Smooth muscle cell (in vitro differentiated cells): ENCODE results near the gene CALML6. TPM values are rescaled to one million over a fixed set of nuclear protein-coding genes. Genes with fewer than 3 reads are reported as not detected.

ENCODE experiments used
- DNase-seq: peaks from one replicate; lab custom pipeline; 2025; ENCODE audit not compliant: unreplicated experiment; lab: John Stamatoyannopoulos, UW
- H2AFZ ChIP-seq: fragments of 200-600 bp; sonication (generic); 2 replicates; pipeline ENCODE4 v1.6.0; 2016; ENCODE audit warnings: antibody characterized with exemption, low read depth, mild to moderate bottlenecking
- H3F3A ChIP-seq: fragments of 200-600 bp; sonication (generic); 2 replicates; pipeline ENCODE4 v1.6.0; 2017; ENCODE audit warnings: antibody characterized with exemption, low read depth
- H3K27ac ChIP-seq: fragments of 200-600 bp; sonication (generic); 2 replicates; pipeline ENCODE4 v1.5.1; 2016; ENCODE audit warnings: low read depth, mild to moderate bottlenecking
- H3K27me3 ChIP-seq: fragments of 200-600 bp; sonication (generic); 2 replicates; pipeline ENCODE4 v1.6.1; 2016; ENCODE audit warnings: low read depth, mild to moderate bottlenecking
- H3K36me3 ChIP-seq: fragments of 200-600 bp; sonication (generic); 2 replicates; pipeline ENCODE4 v1.5.1; 2016; ENCODE audit warnings: low read depth
- H3K4me1 ChIP-seq: fragments of 200-600 bp; sonication (generic); 2 replicates; pipeline ENCODE4 v1.5.1; 2016; ENCODE audit warnings: low read depth
- H3K4me2 ChIP-seq: fragments of 200-600 bp; sonication (generic); 2 replicates; pipeline ENCODE4 v1.6.0; 2016; ENCODE audit warnings: mild to moderate bottlenecking
- H3K4me3 ChIP-seq: fragments of 200-600 bp; sonication (generic); 2 replicates; pipeline ENCODE4 v1.5.1; 2016; ENCODE audit warnings: mild to moderate bottlenecking
- H3K79me2 ChIP-seq: fragments of 200-600 bp; sonication (generic); 2 replicates; pipeline ENCODE4 v1.6.0; 2016; ENCODE audit warnings: low read depth, mild to moderate bottlenecking
- H3K9ac ChIP-seq: fragments of 200-600 bp; sonication (generic); 2 replicates; pipeline ENCODE4 v1.6.0; 2016; ENCODE audit warnings: low read depth
- H3K9me3 ChIP-seq: fragments of 200-600 bp; sonication (generic); replicated peaks from 2 replicates; pipeline ENCODE4 v1.5.1; 2016; ENCODE audit warnings: low read depth
- H4K20me1 ChIP-seq: fragments of 200-600 bp; sonication (generic); 2 replicates; pipeline ENCODE4 v1.6.0; 2016; ENCODE audit warnings: low read depth
- CTCF ChIP-seq: fragments of 200-600 bp; sonication (generic); IDR thresholded peaks from 2 replicates; pipeline ENCODE4 v1.5.1; 2017; ENCODE audit warnings: borderline replicate concordance, mild to moderate bottlenecking, antibody characterized with exemption; ENCODE audit not compliant: insufficient read depth, poor library complexity, severe bottlenecking
- WGBS: methylation state at CpG from one replicate; pipeline ENCODE4 v1.1.7; 2016; ENCODE audit warnings: low lambda C conversion rate; 5-methylcytosine and 5-hydroxymethylcytosine counted together
- polyA plus RNA-seq: library from polyadenylated mRNA; unstranded; fragments of >200 nt; fragmentation: Nextera tagmentation; extraction: Ambion mirVana; gene quantifications from 2 replicates; pipeline ENCODE4 v1.2.1, GENCODE V29; 2016
- total RNA-seq: library from RNA; depleted of rRNA; stranded (reverse); fragments of >200 nt; gene quantifications from 2 replicates; pipeline ENCODE4 v1.2.3, GENCODE V29; 2014

The CALML6 gene
- total RNA-seq = 1.3 TPM in 1 of 2 replicates, not detected in the other
- polyA plus RNA-seq = 0.18 and 0.46 TPM in 2 replicates

- H3K4me2 ChIP-seq = no peak within 1 kb of the TSS
Measured at GRCh38 chr1:1914971-1915692, at the start of gene CALML6. TSS of gene CALML6 (plus strand) at chr1:1915260. CDS start at chr1:1915281, 21 bp downstream.

GRCh38 chr1:1867164-1867563 lies 47.9 kb upstream of the CALML6 start:
- Histone ChIP-seq H3F3A (peaks cover 22% of the 10 kb centered on the region), H3K27ac (no peak overlapping the region), H3K27me3 (no peaks in the 10 kb centered on the region), H4K20me1 (peaks cover 100% of the 10 kb centered on the region), H3K4me1 (no peaks in the 10 kb centered on the region), H3K4me3 (no peak overlapping the region), H3K4me2 (no peak overlapping the region), H3K79me2 (peaks cover 100% of the 10 kb centered on the region), H3K9ac (no peak overlapping the region), H3K9me3 (no peaks in the 10 kb centered on the region), H3K36me3 (no peaks in the 10 kb centered on the region), H2AFZ (no peak overlapping the region)
- no peak for TF ChIP-seq CTCF
- no peak for DNase-seq
- 96% methylated on average over 3 of the region's 3 CpGs for WGBS

More at GRCh38 chr1:1914971-1915692, at the start of gene CALML6:
- WGBS = 95% methylated on average over 15 of the region's 15 CpGs
- Histone ChIP-seq H2AFZ (no peak within 1 kb of the TSS), H3K4me3 (no peak within 1 kb of the TSS), H3K27me3 (no peaks in the 10 kb centered on the region), H3F3A (no peaks in the 10 kb centered on the region), H4K20me1 (no peaks in the 10 kb centered on the region), H3K9ac (no peak within 1 kb of the TSS), H3K4me1 (peaks cover 7% of the 10 kb centered on the region), H3K27ac (no peak within 1 kb of the TSS), H3K79me2 (no peaks in the 10 kb centered on the region), H3K36me3 (no peaks in the 10 kb centered on the region), H3K9me3 (no peaks in the 10 kb centered on the region)
- no peak for DNase-seq
- no peak for TF ChIP-seq CTCF

- H3K9ac ChIP-seq = no peak overlapping the region
- no peak overlapping the region for H3K4me2 ChIP-seq
- no peak for TF ChIP-seq CTCF
- H3K36me3 ChIP-seq = no peaks in the 10 kb centered on the region
- H3K4me1 ChIP-seq = no peaks in the 10 kb centered on the region
- H3K9me3 ChIP-seq = no peaks in the 10 kb centered on the region
- no peaks in the 10 kb centered on the region for H3K27me3 ChIP-seq
- no peak overlapping the region for H2AFZ ChIP-seq
- H3K79me2 ChIP-seq = peaks cover 100% of the 10 kb centered on the region
- no peak for DNase-seq
- 65% methylated on average over 4 of the region's 4 CpGs for WGBS
- peak overlapping the region; percentile 13 for H3K27ac ChIP-seq
- H3F3A ChIP-seq = peaks cover 22% of the 10 kb centered on the region
- no peak overlapping the region for H3K4me3 ChIP-seq
- H4K20me1 ChIP-seq = peaks cover 100% of the 10 kb centered on the region
Measured at GRCh38 chr1:1869469-1869868, 45.6 kb upstream of the CALML6 start.
